Gastrocnemius medialis (tissue), 4 donors: ENCODE data around the gene ENO4.

Experiments
- CTCF ChIP-seq, 5 experiments: fragments of 450-650 bp in 3 of 5; fragments of 200-600 bp in 2 of 5; sonication (generic) in 2 of 5; IDR thresholded peaks in 4 of 5; conservative IDR thresholded peaks in 1 of 5; 1 replicate in 4 of 5; 2 replicates in 1 of 5; pipeline ENCODE4 v1.5.1; 2016 to 2019; ENCODE audit warnings: antibody characterized with exemption in 5 of 5, mild to moderate bottlenecking in 3 of 5, moderate library complexity in 3 of 5
- POLR2A ChIP-seq, 2 donors: fragments of 450-650 bp; IDR thresholded peaks; one replicate each; pipeline ENCODE4 v1.6.1; 2017; ENCODE audit warnings: antibody characterized with exemption in 2 of 2, mild to moderate bottlenecking in 2 of 2, moderate library complexity in 2 of 2

DNA sequence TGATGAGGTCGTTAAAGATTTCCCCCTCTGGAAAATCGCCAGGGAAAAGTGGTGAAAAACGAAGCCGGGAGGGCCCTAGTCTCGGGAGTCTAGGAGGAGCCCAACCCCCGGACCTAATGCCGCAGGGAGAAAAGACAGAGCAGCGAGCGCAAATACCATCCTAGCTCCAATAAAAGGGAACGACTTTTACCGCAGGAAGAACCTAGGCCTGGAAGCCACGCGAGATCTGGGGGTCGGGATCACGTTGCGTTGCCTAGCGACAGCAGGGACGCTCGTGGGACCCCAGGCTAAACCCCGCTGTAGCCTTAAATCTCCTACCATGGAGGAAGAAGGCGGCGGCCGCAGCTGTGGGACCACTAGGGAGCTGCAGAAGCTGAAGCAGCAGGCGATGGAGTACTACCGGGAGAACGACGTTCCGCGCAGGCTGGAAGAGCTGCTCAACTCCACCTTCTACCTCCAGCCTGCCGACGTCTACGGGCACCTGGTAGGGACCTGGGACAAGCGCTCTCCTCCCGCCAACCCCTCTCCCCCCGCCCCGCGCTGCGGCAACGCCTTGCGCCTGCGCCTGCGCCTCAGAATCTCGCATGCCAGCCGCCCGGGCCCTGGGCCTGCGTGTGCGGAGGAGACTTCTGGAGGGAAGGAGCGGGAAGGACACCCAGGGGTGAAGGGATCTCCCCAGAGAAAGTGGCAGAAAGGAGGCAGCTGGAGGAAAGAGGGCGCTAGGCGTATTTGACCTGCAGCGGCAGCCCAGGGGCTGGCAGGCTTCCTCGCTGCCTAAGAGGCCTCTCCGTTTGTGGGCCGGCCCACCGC is at the start of gene ENO4:
- TF ChIP-seq CTCF (IDR thresholded peaks at IDR 0.05 in 4 of 5, conservative IDR thresholded peaks at IDR 0.05 in 1 of 5) (no peak), POLR2A (IDR thresholded peaks at IDR 0.05) (no peak)
